Measurements from ENCODE around the gene UTS2R.

- TF ChIP-seq CTCF (IDR thresholded peaks at IDR 0.05) = no peak
- TF ChIP-seq EZH2phosphoT487 (IDR thresholded peaks at IDR 0.05) = no peak
Observed at GRCh38 chr17:82415786-82416185, 44.2 kb downstream of the UTS2R start.
